Measurements from ENCODE around the gene PCBP2.
"Not testable (repeated sequence)": the region's sequence is repeated elsewhere in the genome, so short reads cannot be mapped to it uniquely, and the experiment has no call there.

The PCBP2 gene

DNA sequence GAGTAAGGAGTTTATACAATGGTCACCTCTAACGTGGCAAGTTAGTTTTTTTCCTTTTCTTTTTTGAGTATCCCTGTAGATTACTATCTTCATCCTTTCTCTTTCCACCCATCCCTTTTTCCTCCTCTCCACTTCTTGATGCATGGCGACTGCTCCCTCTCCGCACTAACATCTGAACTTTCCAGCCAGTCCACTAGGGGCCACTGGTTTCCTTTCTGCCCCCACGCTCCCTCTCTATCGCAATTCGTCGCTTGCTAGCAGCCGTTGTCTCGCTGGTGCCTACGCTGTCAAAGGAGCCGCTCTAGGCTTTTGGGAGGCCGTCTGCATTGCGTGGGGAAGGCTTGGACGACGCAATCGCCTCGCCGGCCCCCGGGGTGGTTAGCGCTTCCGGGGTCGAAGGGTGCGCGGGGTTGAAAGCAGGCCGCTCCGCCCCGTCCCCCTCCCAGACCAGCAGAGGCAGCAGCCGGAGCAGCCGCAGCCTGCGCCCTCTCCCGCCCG lies at the start of gene PCBP2:
Gene PCBP2 (plus strand): TSS at position 442 of the 498 bp plus-strand sequence. CDS start 2,699 bp downstream, outside the sequence.
- peak; percentile 97 for DNase-seq (ENCODE audit: low read depth)

DNA sequence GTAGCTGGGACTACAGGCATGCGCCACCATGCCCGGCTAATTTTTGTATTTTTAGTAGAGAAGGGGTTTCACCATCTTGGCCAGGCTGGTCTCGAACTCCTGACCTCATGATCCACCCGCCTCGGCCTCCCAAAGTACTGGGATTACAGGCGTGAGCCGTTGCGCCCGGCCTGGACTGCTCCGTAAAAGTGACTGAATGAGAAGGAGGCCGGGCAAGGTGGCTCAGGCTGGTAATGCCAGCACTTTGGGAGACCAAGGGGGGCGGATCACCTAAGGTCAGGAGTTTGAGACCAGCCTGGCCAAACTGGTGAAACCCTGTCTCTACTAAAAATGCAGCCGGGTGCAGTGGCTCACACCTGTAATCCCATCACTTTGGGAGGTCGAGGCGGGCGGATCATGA lies 49.6 kb upstream of the PCBP2 start:
- DNase-seq (ENCODE audit: low read depth), result not testable (repeated sequence)

DNA sequence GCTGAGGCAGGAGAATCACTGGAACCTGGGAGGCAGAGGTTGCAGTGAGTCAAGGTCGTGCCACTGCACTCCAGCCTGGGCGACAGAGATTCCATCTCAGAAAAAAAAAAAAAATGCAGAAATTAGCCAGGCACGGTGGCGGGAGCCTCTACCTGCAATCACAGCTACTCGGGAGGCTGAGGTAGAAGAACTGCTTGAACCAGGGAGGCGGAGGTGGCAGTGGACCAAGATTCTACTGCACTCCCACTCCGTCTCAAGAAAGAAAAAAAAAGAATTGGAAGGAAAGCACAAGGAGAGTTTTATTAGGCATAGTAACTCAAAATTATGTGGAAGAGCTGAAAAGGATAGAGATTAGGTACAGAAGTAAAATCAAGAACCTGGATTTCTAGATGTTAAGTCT lies 49.0 kb upstream of the PCBP2 start:
- no peak for DNase-seq (ENCODE audit: low read depth)

DNA sequence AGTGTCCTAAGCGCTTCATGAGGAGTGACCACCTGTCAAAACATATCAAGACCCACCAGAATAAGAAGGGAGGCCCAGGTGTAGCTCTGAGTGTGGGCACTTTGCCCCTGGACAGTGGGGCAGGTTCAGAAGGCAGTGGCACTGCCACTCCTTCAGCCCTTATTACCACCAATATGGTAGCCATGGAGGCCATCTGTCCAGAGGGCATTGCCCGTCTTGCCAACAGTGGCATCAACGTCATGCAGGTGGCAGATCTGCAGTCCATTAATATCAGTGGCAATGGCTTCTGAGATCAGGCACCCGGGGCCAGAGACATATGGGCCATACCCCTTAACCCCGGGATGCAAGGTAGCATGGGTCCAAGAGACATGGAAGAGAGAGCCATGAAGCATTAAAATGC lies 41.0 kb upstream of the PCBP2 start:
- no peak for DNase-seq (ENCODE audit: low read depth)

DNA sequence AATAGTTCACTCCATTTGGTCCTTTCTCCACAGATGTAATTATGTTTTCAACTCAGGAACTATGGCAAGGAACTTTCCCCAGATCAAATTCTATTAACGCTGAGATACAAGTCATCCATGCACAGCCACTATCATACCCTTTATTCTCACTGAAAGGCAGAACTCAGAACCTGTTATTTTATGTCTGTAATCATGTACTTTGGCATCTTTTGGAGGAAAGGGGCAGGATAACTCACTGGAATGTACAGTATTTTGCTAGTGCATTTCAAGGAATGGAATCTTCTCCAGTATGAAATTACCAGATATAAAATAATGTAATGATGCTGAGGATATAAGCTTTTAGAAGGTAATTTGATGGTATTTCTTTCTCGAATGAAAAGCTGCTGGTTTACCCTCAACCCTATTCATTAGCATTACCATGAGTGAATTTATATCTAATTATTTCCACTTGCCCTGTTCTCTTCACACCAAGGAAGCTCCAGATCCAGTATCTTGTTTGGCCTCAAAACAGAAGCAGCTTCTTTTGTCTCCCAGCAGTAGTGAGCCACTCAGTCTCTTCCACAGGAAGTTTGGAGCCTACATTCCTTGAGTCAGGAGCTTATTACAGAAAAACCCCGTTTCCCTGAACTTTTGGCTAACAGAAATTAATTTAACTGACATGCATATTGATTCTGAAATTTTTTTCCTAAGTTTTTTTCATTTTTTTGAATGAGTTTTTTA lies 38.3 kb upstream of the PCBP2 start:
- DNase-seq (ENCODE audit: low read depth), result no peak

DNA sequence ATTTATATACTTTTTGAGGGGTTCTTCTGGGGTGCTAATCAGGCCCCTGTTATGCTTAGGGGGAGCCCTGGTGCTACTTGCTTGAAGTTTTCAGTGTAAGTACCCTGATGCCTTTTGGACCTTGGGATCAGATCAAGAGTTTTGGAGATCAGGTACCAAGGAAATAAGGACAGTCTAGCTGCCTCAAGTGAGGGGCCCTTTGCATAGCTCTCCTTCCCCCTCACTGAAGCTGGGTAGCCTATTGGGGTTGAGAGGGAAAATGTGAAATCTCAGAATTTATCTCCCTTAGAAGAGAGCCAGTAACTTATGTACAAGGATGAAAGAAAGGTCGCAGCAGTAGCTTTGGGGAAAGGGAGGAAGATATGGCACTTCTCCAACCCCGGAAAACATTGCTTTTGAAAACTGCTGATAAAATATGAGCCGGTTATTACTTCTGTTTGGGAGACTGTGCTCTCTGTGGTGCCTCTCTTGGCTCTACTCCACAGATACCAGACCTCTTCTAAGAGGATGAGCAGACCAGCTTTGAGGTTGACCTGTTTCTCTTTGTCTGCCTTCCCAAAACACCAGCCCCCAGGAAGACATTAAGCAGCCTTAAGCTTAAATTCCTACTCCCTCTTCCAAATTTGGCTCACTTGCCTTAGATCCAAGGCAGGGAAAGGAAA lies 37.0 kb upstream of the PCBP2 start:
- DNase-seq (ENCODE audit: low read depth), result no peak

DNA sequence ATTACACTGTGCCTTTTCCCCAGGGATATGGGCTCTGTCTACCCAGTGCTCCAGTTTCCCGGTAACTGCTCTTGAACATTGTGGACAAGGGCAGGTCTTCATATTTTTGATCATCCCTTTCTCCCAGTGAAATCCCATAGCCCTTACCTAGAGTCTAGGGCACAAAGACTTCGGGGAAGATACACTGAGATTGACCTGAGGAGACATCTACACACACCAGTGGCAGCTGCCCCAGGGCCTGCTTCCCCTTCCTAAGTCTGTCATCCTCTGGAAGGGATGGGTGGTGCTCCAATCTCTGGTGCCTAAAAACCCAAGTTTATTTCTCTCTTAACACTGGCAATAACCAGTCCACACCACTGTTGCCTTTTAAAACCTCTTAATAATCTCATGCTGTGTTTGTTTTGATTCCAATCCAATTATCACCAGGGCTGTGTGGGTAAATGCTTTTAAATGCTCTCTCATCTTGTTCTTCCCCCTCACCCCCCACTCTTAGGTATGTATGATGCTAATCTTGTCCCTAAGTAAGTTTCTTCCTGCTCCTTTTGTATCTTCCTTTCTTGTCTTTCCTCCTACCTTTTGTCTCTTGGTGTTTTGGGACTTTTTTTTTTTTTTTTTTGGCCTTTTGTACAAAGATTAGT lies 36.0 kb upstream of the PCBP2 start:
- DNase-seq (ENCODE audit: low read depth), result not testable (repeated sequence)

DNA sequence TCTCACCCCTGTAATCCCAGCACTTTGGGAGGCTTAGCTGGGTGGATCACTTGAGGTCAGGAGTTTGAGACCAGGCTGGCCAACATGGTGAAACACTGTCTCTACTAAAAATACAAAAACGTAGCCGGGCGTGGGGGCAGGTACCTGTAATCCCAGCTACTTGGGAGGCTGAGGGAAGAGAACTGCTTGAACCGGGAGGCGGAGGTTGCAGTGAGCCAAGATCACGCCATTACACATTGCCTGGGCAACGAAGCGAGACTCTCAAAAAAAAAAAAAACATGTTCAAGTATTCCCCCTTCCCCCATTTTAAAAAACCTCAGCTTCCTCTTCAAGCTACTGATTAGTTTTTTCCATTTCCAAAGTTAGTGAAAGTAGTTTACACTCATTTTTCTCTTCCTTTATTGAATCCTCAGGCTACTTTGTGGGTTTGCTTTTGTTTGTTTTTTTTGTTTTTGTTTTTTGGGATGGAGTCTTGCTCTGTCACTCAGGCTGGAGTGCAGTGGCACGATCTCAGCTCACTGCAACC lies 34.5 kb upstream of the PCBP2 start:
- DNase-seq (ENCODE audit: low read depth), result not testable (repeated sequence)

DNA sequence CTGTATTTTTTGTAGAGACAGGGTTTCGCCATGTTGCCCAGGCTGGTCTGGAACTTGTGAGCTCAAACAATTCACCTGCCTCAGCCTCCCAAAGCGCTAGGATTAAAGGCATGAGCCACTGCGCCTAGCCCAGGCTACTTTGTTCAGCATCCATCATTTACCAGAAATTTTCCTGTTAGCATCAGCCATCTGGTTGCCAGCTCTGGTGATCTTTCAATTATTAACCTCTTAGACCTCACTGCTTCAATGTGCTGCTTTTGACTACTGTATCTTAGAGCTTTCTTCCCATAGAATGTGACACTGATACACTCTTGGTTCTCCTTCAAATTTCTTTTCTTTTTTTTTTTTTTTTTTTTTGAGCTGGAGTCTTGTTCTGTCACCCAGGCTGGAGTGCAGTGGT lies 33.7 kb upstream of the PCBP2 start:
- no peak for DNase-seq (ENCODE audit: low read depth)

DNA sequence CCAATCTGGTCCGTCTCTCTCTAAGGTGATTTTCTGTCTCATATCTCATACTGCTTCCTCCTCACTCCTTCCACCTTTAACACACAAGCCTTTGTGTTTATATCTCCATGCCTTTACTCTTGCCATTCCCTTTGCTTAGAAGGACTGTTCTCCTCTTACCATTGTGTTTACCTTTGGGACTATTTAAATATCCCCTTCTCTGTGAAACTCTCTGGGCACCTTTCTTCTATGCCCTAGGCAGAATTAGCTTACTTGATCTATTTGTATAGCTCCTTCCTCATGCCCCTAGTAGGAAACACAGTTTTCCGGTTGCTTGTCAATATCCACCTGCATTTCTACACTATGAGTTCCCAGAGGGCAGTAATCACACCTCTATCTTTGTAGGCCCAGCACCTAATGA lies 32.1 kb upstream of the PCBP2 start:
- DNase-seq (ENCODE audit: low read depth), result no peak

DNA sequence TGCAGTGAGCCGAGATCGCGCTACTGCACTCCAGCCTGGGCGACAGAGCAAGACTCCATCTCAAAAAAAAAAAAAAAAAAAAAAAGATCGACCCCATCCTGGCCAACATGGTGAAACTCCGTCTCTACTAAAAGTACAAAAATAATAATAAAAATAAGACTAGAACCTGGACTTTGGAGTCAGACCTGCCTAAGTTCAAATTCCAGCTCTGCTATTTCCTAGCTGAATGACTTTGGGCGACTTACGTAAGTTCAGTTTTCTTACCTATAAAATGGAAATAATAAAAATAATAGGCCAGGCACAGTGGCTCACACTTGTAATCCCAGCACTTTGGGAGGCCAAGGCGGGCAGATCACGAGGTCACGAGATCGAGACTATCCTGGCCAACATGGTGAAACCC lies 29.7 kb upstream of the PCBP2 start:
- DNase-seq (ENCODE audit: low read depth), result not testable (repeated sequence)

DNA sequence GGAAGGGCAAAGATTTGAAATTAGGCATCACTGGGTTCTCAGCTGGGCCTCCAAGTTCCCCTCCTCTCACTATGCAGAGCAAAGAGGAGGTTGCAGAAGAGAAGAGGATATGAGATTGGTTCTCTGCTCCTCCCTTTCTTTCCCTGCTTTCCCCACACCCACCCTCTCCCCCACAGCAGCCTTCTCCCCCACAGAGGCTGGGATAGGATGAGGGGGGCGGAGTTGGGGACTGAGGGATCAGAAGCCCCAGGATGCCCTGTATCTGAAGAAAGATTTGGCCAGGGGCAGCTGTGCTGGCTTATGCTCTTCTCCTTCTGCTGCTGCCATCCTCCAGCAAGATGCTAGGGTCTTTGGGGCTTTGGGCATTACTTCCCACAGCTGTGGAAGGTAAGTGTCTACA lies 28.3 kb upstream of the PCBP2 start, which contains the start of gene AMHR2:
Gene AMHR2 (plus strand): TSS at position 259 of the 400 bp plus-strand sequence. CDS start 80 bp downstream, at position 339.
- no peak for DNase-seq (ENCODE audit: low read depth)

DNA sequence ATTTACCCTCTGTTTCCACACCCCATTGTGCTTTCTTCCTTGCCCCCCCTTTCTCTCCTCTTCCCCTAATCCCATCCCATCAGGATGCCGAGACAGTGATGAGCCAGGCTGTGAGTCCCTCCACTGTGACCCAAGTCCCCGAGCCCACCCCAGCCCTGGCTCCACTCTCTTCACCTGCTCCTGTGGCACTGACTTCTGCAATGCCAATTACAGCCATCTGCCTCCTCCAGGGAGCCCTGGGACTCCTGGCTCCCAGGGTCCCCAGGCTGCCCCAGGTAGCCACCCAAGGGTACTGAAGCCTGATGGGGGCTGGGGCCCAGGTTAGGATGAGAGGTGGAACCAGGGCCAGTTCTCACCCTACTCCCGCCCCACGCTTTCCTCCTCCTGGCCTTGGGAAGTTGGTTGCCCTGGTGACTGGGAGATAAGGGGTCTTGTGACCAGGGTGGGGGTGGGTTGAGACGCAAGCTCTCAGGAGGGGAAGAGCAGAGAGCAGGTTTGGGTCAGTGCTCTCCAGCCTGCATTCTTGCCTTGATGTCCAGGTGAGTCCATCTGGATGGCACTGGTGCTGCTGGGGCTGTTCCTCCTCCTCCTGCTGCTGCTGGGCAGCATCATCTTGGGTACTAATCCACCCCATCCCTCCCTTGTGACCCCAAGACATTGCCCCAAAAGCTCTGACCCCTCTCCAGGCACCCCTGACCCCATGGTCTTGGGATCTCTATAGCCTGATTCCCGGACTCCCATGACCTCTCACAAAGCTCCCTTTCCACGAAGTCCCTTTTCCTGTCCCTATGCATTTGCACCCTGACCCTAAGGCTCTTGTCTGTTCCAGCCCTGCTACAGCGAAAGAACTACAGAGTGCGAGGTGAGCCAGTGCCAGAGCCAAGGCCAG lies 27.0 kb upstream of the PCBP2 start:
- DNase-seq (ENCODE audit: low read depth), result no peak

DNA sequence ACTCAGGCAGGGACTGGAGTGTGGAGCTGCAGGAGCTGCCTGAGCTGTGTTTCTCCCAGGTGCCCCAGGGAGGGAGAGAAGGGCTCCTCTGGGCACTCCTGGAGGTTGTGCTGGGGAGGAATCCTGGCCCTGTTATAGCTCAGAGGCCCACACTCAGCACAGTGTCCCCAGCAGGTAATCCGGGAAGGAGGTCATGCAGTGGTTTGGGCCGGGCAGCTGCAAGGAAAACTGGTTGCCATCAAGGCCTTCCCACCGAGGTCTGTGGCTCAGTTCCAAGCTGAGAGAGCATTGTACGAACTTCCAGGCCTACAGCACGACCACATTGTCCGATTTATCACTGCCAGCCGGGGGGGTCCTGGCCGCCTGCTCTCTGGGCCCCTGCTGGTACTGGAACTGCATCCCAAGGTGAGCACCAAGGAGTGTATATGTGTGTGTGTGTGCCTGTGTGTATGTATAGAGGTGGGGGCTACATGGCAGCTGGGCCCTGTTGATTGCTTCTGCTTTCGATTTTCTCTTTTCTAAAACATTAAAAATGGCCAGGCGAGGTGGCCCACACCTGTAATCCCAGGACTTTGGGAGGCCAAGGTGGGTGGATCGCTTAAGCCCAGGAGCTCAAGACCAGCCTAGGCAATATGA lies 26.3 kb upstream of the PCBP2 start:
- DNase-seq (ENCODE audit: low read depth), result no peak

DNA sequence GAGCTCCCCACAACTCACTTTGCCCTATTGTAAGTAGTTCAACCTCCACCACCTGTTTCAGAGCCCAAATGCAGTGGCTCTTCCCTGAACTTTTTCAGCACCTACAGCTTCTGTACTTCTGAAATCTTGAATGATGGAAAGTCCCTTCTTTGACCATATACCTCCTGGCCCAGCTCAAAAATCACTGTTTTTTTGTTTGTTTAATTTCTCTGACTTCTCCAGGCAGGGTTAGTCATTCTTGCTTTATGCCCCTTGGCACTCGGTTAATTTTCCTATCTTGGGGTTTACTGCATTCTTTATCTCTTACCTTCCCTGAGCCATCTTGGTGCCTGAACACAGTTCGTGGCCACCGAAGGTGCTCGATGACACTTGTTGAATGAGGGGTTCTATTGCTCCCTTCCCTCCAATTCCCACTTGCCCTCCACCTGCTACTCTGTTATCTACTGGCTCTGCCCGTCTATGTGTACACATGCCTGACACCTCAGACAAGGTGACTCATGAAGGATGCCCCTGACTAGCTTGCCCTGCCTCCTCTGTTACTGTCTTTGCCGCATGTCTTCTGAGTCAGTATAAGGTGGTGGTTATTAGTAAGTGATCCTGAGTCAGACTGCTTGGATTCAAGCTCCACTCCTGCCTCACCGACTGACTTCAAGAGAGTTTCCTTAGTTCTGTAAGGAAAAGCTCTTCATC lies 23.9 kb upstream of the PCBP2 start:
- peak; percentile 31 for DNase-seq (ENCODE audit: low read depth)

DNA sequence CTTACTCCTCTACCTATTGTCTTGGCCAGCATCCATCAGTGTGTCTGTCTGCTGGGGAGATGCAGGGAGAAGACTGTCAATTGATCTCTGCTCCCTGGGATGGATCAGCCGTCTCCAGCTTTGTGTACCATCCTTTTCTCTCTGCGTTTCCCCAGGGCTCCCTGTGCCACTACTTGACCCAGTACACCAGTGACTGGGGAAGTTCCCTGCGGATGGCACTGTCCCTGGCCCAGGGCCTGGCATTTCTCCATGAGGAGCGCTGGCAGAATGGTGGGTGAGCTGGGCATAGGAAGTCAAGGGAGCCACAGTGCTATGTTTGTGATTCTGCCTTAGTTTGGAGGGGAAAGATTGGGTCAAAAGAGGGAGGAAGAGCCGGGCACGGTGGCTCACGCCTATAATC lies 23.2 kb upstream of the PCBP2 start:
- no peak for DNase-seq (ENCODE audit: low read depth)

DNA sequence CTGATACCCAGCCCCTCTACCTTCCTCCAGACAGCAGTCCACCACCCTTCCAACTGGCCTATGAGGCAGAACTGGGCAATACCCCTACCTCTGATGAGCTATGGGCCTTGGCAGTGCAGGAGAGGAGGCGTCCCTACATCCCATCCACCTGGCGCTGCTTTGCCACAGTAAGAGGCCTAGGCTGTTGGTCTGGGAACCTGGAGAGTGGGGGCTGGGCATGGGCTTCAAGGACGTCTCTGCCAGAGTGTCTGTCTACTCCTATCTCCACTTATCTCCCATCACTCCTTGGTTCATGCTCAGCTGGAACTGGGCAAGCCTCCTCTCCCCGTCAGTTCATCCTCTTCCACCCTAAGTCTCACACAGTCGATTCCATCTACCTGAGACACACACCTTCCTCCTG lies 21.8 kb upstream of the PCBP2 start:
- no peak for DNase-seq (ENCODE audit: low read depth)

DNA sequence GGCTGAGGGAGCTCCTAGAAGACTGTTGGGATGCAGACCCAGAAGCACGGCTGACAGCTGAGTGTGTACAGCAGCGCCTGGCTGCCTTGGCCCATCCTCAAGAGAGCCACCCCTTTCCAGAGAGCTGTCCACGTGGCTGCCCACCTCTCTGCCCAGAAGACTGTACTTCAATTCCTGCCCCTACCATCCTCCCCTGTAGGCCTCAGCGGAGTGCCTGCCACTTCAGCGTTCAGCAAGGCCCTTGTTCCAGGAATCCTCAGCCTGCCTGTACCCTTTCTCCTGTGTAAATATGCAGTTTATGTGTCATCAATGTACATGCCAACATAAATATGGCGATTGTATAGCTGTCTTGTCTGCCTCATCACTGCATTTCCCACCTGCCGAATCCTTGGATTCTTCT lies 20.7 kb upstream of the PCBP2 start:
- no peak for DNase-seq (ENCODE audit: low read depth)

DNA sequence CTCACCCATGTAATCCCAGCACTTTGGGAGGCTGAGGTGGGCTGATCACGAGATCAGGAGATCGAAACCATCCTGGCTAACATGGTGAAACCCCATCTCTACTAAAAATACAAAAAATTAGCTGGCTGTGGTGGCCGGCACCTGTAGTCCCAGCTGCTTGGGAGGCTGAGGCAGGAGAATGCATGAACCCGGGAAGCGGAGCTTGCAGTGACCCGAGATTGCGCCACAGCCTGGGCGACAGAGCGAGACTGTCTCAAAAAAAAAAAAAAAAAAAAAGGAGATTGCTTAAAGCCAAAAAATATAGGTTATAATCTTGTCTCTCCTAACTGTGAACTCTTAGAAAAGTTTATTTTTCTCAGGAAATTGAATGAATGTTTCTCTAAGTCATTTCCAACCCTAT lies 16.6 kb upstream of the PCBP2 start:
- DNase-seq (ENCODE audit: low read depth), result not testable (repeated sequence)

DNA sequence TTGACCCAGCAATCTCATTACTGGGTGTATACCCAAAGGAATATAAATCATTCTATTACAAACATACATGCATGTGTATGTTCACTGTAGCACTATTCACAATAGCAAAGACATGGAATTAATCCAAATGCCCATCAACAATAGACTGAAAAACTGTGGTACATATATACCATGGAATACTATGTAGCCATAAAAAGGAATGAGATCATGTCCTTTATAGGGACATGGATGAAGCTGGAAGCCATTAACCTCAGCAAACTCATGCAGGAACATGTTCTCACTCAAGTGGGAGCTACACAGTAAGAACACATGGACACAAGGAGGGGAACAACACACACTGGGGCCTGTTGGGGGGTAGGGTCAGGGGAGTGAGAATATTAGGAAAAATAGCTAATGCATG lies 12.3 kb upstream of the PCBP2 start:
- not testable (repeated sequence) for DNase-seq (ENCODE audit: low read depth)
